Measurements from ENCODE around the gene TBC1D23.
"Not testable (repeated sequence)": the region's sequence is repeated elsewhere in the genome, so short reads cannot be mapped to it uniquely, and the experiment has no call there.

TBC1D23 gene

DNA sequence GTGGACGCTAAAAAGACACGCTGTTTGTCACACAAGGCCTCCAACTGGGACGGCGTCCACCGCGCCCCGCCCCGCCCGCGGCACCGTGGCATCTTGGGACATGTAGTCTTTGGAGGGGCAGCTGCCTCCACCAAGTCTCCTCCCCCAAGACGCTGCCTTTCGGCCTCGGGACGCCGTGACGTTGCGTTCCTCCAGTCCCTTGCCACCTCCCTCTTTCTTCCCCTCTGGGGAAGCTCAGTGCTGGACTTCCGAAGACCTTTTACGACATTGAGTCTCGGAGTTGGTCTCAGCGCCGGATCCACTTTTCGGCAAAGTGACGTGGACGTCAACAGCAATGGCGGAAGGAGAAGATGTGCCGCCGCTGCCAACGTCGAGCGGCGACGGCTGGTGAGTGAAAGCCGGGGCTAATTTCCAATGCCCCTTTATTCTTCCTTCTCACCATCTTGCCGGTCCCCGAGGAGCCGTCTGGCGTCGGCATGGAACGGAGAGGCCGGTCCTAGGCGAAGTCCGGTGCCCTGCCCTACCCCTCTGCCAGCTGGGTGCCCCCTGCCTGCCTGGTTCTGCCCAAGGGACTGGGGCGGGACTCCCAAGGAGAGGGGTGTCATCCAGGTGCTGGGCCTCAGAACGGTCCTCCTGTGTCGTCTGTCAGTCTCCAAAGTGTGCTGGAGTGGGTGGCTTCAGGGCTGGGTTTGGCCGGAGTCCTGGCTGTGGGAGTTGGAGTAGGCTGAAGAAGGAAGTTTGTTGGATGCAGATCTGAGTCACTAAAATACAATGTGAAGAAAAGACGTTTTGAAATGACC lies at the start of gene TBC1D23:
TSS of gene TBC1D23 (plus strand) at position 308 of the 800 bp plus-strand sequence. CDS start at position 335, 27 bp downstream.
- peak; percentile 98 to 99 for DNase-seq

GRCh38 chr3:100213891-100214573 lies 46.8 kb upstream of the TBC1D23 start:
- no peak for DNase-seq

DNA sequence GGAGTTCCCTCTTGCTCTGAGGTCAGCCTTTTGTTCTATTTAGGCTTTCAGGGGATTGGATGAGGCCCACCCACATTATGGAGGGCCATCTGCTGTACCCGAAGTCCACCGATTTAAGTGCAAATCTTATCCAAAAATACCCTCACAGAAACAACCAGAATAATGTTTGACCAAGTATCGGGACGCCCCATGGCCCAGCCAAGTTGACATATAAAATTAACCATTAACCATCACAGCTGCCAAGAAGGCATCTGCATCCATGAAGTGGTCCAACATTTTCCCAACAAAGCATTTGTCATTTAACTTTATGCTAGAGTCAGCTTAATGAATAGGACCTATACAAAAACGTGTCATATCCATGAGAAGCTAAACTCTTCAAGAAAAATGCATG lies 46.2 kb upstream of the TBC1D23 start:
- no peak for DNase-seq

DNA sequence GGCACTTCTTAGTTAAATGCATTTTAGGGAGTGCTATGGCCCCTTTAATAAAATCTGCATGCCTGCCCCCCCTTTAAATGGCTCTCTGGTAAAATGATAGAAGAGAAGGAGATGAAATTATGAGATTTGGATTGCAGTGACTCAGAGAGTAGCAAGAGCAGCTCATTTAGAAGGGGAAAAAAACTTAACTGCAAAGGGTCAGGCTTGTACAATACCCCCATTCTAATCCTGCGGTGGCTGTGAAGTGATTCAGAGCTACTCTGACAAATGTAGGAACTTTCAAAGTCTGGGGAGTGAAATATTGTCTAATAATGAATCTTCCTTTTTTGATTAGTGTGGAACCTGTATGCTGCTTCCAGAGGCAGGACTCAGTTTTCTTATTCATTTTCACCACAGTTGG lies 44.1 kb upstream of the TBC1D23 start:
- no peak for DNase-seq

GRCh38 chr3:100221159-100221558 lies 39.6 kb upstream of the TBC1D23 start:
- DNase-seq = no peak

GRCh38 chr3:100225193-100225592 lies 35.6 kb upstream of the TBC1D23 start:
- DNase-seq = no peak

- DNase-seq = no peak
Measured at GRCh38 chr3:100225883-100226282, 34.9 kb upstream of the TBC1D23 start.

GRCh38 chr3:100226712-100227429 lies 33.9 kb upstream of the TBC1D23 start:
- no peak for DNase-seq

DNA sequence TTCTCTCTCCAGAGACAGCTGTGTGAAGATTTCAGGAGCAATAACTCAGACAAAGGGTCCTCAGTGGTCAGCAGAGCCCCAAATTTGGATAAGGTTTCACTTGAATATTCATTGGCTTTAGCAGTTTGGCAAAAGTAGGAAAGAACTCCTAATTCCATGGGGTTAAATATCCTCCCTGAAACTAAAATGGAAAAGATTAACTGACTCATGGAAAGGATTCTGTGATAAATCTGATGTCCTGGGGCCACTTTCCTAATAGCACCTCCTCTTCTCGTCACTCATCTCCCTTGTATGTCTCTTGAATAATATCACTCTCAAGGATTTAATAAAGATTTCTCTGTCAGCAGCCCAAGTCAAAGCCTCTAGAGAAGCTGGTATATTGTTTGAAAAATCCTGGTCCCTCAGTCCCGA lies 33.3 kb upstream of the TBC1D23 start:
- no peak for DNase-seq

DNA sequence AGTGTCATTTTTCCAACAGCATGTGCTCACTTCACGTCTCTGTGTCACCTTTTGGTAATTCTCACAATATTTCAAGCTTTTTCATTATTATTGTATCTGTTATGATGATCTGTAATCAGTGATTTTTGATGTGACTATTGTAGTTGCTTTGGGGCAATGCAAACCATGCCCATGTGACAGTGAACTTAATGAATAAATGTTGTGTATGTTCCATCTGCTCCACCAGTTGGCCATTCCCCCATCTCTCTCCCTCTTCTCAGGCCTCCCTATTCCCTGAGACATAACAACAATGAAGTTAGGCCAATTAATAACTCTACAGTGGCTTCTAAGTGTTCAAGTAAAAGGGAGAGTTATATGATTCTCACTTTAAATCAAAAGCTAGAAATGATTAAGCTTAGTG lies 32.5 kb upstream of the TBC1D23 start:
- no peak for DNase-seq

DNA sequence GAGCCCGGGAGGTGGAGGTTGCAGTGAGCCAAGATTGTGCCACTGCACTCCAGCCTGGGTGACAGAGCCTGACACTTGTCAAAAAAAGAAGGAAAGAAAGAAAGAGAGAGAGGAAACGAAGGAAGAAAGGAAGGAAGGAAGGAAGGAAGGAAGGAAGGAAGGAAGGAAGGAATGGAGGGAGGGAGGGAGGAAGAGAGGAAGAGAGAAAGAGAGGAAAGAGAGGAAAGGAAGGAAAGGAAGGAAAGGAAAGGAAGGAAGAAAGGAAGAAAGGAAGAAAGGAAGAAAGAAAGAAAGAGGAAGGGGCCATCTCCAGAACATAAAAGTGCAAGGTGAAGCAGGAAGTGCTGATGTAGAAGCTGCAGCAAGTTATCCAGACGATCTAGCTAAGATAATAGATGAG lies 31.6 kb upstream of the TBC1D23 start:
- not testable (repeated sequence) for DNase-seq

GRCh38 chr3:100230710-100231109 lies 30.1 kb upstream of the TBC1D23 start:
- no peak for DNase-seq

DNA sequence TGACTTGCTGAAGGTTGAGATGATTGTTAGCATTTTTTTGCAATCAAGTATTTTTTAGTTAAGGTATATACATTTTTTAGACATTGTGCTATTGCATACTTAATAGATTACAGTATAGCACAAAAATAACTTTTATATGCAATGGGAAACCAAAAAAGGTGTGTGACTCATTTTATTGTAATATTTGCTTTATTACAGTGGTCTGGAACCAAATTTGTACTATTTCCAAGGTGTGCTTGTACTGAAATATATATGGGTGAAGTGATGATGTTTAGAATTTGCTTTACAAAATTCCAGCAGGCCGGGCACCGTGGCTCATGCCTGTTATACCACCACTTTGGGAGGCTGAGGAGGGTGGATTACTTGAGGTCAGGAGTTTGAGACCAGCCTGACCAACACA lies 29.1 kb upstream of the TBC1D23 start:
- DNase-seq = no peak

DNA sequence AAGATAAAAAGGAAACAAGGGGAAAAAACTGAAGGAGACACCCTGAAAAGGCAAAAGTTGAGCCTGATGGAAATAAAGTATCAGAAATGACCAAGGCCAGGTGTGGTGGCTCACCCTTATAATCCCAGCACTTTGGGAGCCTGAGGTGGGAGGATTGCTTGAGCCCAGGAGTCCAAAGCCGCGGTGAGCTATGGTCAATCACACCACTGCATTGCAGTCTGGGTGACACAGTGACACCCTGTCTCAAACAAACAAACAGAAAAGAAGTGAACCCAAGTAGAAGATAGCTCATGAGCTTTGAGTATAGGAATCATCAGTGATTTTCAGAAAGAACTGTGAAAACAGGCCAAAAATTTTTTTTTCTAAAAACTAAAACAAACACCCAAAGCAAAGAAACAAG lies 26.4 kb upstream of the TBC1D23 start:
- no peak for DNase-seq

DNA sequence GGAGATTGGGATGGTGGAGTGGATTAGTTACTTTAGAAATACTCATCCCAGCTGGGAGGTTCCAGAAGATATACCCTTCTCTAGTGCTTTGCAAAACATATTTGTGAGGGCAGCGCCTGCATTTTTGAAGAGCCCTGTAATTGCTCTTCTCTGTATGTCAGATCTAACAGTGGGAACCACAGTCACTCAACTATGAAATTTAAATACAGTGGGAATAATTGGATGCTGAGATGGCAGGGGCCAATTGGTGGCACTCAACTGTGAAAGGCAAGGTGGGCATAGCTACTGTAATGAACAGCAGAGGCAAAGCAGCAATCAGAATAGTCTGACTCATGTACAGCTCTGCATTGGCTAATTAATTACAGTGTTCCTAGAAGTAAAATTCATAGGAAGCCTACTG lies 22.2 kb upstream of the TBC1D23 start:
- no peak for DNase-seq

GRCh38 chr3:100242471-100242870 lies 18.3 kb upstream of the TBC1D23 start:
- not testable (repeated sequence) for DNase-seq

GRCh38 chr3:100244264-100244663 lies 16.5 kb upstream of the TBC1D23 start:
- no peak for DNase-seq

GRCh38 chr3:100245136-100245535 lies 15.7 kb upstream of the TBC1D23 start:
- DNase-seq = no peak

DNA sequence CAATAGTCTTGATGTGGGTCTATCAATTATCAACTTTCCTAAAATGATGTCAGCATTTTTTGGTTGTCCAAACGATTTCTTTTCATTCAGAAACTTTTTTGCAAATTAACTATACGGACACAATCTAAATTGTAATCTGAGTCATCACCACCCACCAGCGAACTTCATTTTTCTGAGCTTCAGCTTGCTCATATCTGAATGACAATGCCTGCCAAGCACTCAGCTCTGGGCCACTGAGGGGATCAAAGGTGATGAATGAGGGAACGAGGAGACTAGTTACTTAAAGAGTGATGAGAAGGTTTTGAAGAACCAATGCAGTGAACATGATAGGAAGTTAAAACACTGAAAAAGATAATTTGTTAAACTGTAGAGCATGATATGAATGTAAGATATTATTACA lies 14.9 kb upstream of the TBC1D23 start:
- no peak for DNase-seq

GRCh38 chr3:100246999-100247398 lies 13.8 kb upstream of the TBC1D23 start:
- no peak for DNase-seq

DNA sequence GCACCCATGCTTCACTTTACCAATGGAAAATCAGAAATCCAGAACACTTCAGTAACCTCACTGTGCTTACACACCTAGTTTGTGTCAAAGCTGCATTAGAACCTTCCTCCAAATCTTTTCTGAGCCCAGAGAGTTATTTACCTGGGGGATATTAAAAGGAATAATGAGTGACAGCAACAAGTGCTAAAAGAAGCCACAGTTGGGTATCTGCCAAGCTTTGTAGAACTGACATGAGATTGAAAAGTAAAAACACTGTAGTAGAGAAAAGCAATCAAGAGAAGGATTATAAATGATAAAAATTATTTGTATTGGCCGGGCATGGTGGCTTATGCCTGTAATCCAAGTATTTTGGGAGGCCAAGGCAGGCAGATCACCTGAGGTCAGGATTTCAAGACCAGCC lies 8.8 kb upstream of the TBC1D23 start:
- DNase-seq = no peak

GRCh38 chr3:100254168-100254777 lies 6.5 kb upstream of the TBC1D23 start:
- DNase-seq = peak; percentile 28 to 45

DNA sequence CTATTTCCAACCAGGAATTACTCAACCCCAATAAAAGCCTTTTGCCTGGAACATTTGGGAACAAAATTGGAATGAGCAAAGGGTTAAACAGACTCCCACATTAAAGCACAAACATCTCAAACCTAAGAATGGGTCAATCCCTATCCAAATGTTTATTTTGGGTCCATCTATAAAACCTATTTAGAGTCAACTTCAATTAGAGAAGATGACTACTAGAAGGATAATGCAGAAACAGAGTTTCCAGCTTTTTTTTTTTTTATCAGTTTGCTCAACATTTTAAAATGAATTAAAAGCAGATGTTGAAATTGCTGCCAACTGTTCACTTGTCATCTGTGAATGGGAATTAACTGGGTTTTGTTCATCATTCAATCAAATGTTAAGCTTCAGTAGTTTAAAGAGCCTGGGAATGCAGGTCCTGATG lies 4.1 kb upstream of the TBC1D23 start:
- DNase-seq = no peak

Measured in CD4-positive, alpha-beta T cell treated with Interleukin-1 beta for 1 hour (primary cell).